SK-N-SH (cell line): ENCODE data around the gene MCC. TPM values are rescaled to one million over a fixed set of nuclear protein-coding genes. Genes with fewer than 3 reads are reported as not detected.

Source experiments
- CTCF ChIA-PET: fragments of 300-600, 350-600 bp; formaldehyde crosslinking; extraction: SDS; loops from one replicate; lab custom pipeline; 2021; lab: Yijun Ruan, JAX
- POLR2A ChIA-PET: fragments of 350-600 bp; sonication (Branson Sonifier 250); formaldehyde crosslinking; extraction: SDS; loops from one replicate; lab custom pipeline; 2020; ENCODE audit warnings: antibody characterized with exemption, inconsistent platforms; lab: Yijun Ruan, JAX
- DNase-seq: peaks from one replicate; pipeline ENCODE4 v3.0.0; 2012
- H2AFZ ChIP-seq: fragments of 200-600 bp; sonication (generic); 2 replicates; pipeline ENCODE4 v1.8.1; 2016; ENCODE audit warnings: antibody characterized with exemption, mild to moderate bottlenecking, low read depth
- H3F3A ChIP-seq: fragments of 200-600 bp; sonication (generic); replicated peaks from 2 replicates; pipeline ENCODE3; 2016; ENCODE audit warnings: antibody characterized with exemption, mild to moderate bottlenecking; ENCODE audit not compliant: insufficient read depth
- H3K27ac ChIP-seq, 2 experiments: fragments of 200-500 bp in 1 of 2; fragments of 200-600 bp in 1 of 2; sonication (Bioruptor generic) in 1 of 2; sonication (generic), shearing (Covaris generic) in 1 of 2; 2 replicates each; pipeline versions ENCODE4 v1.5.1 to v1.6.1; 2014 to 2016; ENCODE audit warnings: low read depth in 2 of 2, inconsistent platforms in 1 of 2, low read length in 1 of 2, mild to moderate bottlenecking in 1 of 2, mixed read lengths in 1 of 2
- H3K27me3 ChIP-seq: fragments of 200-600 bp; sonication (generic), shearing (Covaris generic); 2 replicates; pipeline ENCODE4 v1.6.1; 2016; ENCODE audit warnings: mixed run types; ENCODE audit not compliant: insufficient read depth
- H3K36me3 ChIP-seq, 2 experiments: fragments of 200-500 bp in 1 of 2; fragments of 200-600 bp in 1 of 2; sonication (Bioruptor generic) in 1 of 2; sonication (generic) in 1 of 2; replicated peaks in 1 of 2; 2 replicates each; pipeline versions ENCODE3 to v1.5.1; 2014 to 2016; ENCODE audit warnings: low read length in 1 of 2, mild to moderate bottlenecking in 1 of 2; ENCODE audit not compliant: insufficient read depth in 2 of 2, control insufficient read depth in 1 of 2
- H3K4me1 ChIP-seq, 2 experiments: fragments of 200-500 bp in 1 of 2; fragments of 200-600 bp in 1 of 2; sonication (Bioruptor generic) in 1 of 2; sonication (generic), shearing (Covaris generic) in 1 of 2; 2 replicates each; pipeline versions ENCODE4 v1.5.1 to v1.6.1; 2014 to 2016; ENCODE audit warnings: low read depth in 1 of 2, low read length in 1 of 2, mixed run types in 1 of 2; ENCODE audit not compliant: insufficient read depth in 2 of 2, control insufficient read depth in 1 of 2
- H3K4me2 ChIP-seq: fragments of 200-600 bp; sonication (generic), shearing (Covaris generic); 2 replicates; pipeline ENCODE4 v1.6.1; 2017; ENCODE audit warnings: mixed run types
- H3K4me3 ChIP-seq, 2 experiments: fragments of 200-500 bp in 1 of 2; fragments of 200-600 bp in 1 of 2; sonication (Bioruptor generic) in 1 of 2; sonication (generic), shearing (Covaris generic) in 1 of 2; 2 replicates each; pipeline versions ENCODE4 v1.5.1 to v1.8.1; 2014 to 2016; ENCODE audit warnings: low read depth in 2 of 2, inconsistent platforms in 1 of 2, low read length in 1 of 2, mild to moderate bottlenecking in 1 of 2, mixed read lengths in 1 of 2, moderate library complexity in 1 of 2
- H3K79me2 ChIP-seq: fragments of 200-600 bp; sonication (generic); 2 replicates; pipeline ENCODE4 v1.8.1; 2017; ENCODE audit warnings: mild to moderate bottlenecking; ENCODE audit not compliant: insufficient read depth
- H3K9ac ChIP-seq: fragments of 200-600 bp; sonication (generic); 2 replicates; pipeline ENCODE4 v1.6.1; 2017; ENCODE audit warnings: mixed run types
- H3K9me2 ChIP-seq: fragments of 200-600 bp; sonication (generic); 2 replicates; pipeline ENCODE4 v1.6.1; 2017; ENCODE audit warnings: mixed run types
- H3K9me3 ChIP-seq: fragments of 200-600 bp; sonication (generic); 2 replicates; pipeline ENCODE4 v1.6.1; 2017; ENCODE audit warnings: mixed run types, mild to moderate bottlenecking, moderate library complexity
- H4K20me1 ChIP-seq: fragments of 200-600 bp; sonication (generic); 2 replicates; pipeline ENCODE4 v1.6.1; 2017; ENCODE audit warnings: mild to moderate bottlenecking, mixed run types; ENCODE audit not compliant: insufficient read depth
- EZH2phosphoT487 ChIP-seq: fragments of 200-600 bp; sonication (generic); IDR thresholded peaks from 2 replicates; pipeline ENCODE4 v1.6.1; 2017; ENCODE audit warnings: low read depth, mixed run types, mild to moderate bottlenecking, antibody characterized with exemption, moderate library complexity, borderline replicate concordance
- FOSL2 ChIP-seq: IDR thresholded peaks from 2 replicates; pipeline ENCODE4 v1.4.0; 2012; ENCODE audit warnings: low read depth, mild to moderate bottlenecking, moderate library complexity, borderline replicate concordance
- FOXJ3 ChIP-seq: sonication (generic); formaldehyde crosslinking; IDR thresholded peaks from 2 replicates; pipeline ENCODE4 v1.5.1; 2020; ENCODE audit warnings: mild to moderate bottlenecking, missing genetic modification reagents
- GATA2 ChIP-seq: sonication (generic); formaldehyde crosslinking; IDR thresholded peaks from 2 replicates; pipeline ENCODE4 v1.5.0; 2020; ENCODE audit warnings: mild to moderate bottlenecking, missing genetic modification reagents
- JUND ChIP-seq: IDR thresholded peaks from 2 replicates; pipeline ENCODE4 v1.4.0; 2012
- MEF2A ChIP-seq: IDR thresholded peaks from 2 replicates; pipeline ENCODE4 v1.4.0; 2012; ENCODE audit warnings: low read depth, borderline replicate concordance
- MXI1 ChIP-seq: IDR thresholded peaks from 2 replicates; pipeline ENCODE4 v1.6.1; 2012; ENCODE audit warnings: mild to moderate bottlenecking, low read depth, low read length, improper control_type of control experiment
- NRF1 ChIP-seq: IDR thresholded peaks from 2 replicates; pipeline ENCODE4 v1.6.1; 2012; ENCODE audit warnings: low read depth, mild to moderate bottlenecking, low read length
- POLR2AphosphoS5 ChIP-seq: IDR thresholded peaks from 2 replicates; pipeline ENCODE4 v1.6.1; 2012; ENCODE audit warnings: low read depth, low read length
- RAD21 ChIP-seq: IDR thresholded peaks from 2 replicates; pipeline ENCODE4 v1.6.1; 2012; ENCODE audit warnings: mild to moderate bottlenecking, low read length
- SIN3A ChIP-seq: IDR thresholded peaks from 2 replicates; pipeline ENCODE4 v1.6.1; 2012; ENCODE audit warnings: low read depth, mild to moderate bottlenecking, low read length, moderate library complexity, borderline replicate concordance
- SMC3 ChIP-seq: IDR thresholded peaks from 2 replicates; pipeline ENCODE4 v1.6.1; 2012; ENCODE audit warnings: low read depth, low read length, improper control_type of control experiment
- TAF1 ChIP-seq: IDR thresholded peaks from 2 replicates; pipeline ENCODE4 v1.6.1; 2012; ENCODE audit warnings: low read depth, mild to moderate bottlenecking, low read length, moderate library complexity, borderline replicate concordance
- TCF12 ChIP-seq: IDR thresholded peaks from 2 replicates; pipeline ENCODE4 v1.4.0; 2012
- TEAD4 ChIP-seq: IDR thresholded peaks from 2 replicates; pipeline ENCODE4 v1.4.0; 2012; ENCODE audit warnings: mild to moderate bottlenecking, borderline replicate concordance; ENCODE audit not compliant: insufficient read depth
- WGBS: methylation state at CpG from one replicate; pipeline ENCODE4 v1.1.6; 2017; ENCODE audit warnings: low lambda C conversion rate; 5-methylcytosine and 5-hydroxymethylcytosine counted together
- polyA plus RNA-seq, 3 experiments: library from polyadenylated mRNA; depleted of rRNA; stranded (reverse); fragments of >200 nt; gene quantifications; 2 replicates each; pipeline ENCODE4 v1.2.3, GENCODE V29; 2012
- TF ChIP-seq, protein P1 (sequence below): IDR thresholded peaks from 2 replicates; pipeline ENCODE4; 2012
- TF ChIP-seq, protein P2 (sequence below): fragments of 200-600 bp; sonication (generic); IDR thresholded peaks from 2 replicates; pipeline ENCODE4 v1.6.1; 2017; ENCODE audit warnings: antibody characterized with exemption, mild to moderate bottlenecking, moderate library complexity

The MCC gene
- polyA plus RNA-seq, 1 of the 3 experiments (the other 2 are of a cell fraction), result 3.6 TPM

DNA sequence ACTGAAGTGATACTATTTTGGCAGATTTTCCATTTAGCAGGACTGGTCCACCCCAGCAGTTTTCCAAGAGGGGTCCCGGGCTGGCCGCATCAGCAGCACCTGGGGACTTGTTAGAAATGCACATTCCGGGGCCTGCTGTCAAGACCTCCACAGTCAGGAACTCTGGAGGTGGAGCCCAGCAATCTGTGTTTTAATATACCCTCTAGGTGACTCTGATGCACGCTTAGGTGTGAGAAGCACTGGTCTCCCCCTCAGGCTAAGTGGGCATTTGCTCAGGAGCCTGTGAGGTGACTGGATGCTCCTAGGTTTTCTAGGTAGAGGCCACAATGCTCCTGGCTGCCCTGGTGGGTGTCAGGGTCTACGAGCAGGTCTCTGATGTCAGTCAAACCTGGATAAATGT is 430.0 kb downstream of the MCC start:
- Histone ChIP-seq H3K9me2 (no peaks in the 10 kb centered on the region), H3K36me3 (no peaks in the 10 kb centered on the region), H3K4me1 (peaks cover 18 to 61% of the 10 kb centered on the region in 2 experiments), H3K27ac (peak overlapping the region in 1 of 2 experiments; percentile 98; a peak in 2 of 4 replicates), H3K9ac (no peak overlapping the region), H3K79me2 (no peaks in the 10 kb centered on the region), H3K4me2 (no peak overlapping the region), H3K4me3 (no peak overlapping the region), H2AFZ (no peak overlapping the region), H3F3A (no peaks in the 10 kb centered on the region), H3K27me3 (no peaks in the 10 kb centered on the region)
- 100% methylated on average over 2 of the region's 5 CpGs for WGBS
- TF ChIP-seq SMC3, result no peak
- TF ChIP-seq, protein P1, sequence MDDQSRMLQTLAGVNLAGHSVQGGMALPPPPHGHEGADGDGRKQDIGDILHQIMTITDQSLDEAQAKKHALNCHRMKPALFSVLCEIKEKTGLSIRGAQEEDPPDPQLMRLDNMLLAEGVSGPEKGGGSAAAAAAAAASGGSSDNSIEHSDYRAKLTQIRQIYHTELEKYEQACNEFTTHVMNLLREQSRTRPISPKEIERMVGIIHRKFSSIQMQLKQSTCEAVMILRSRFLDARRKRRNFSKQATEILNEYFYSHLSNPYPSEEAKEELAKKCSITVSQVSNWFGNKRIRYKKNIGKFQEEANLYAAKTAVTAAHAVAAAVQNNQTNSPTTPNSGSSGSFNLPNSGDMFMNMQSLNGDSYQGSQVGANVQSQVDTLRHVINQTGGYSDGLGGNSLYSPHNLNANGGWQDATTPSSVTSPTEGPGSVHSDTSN, result no peak
- no peak for TF ChIP-seq TEAD4
- TF ChIP-seq MXI1, result no peak
- no peak for TF ChIP-seq MEF2A
- TF ChIP-seq FOXJ3, result no peak
- no peak for TF ChIP-seq NRF1
- no peak for TF ChIP-seq JUND
- no peak for TF ChIP-seq GATA2 (CRISPR knock-in tag)
- no peak for TF ChIP-seq TCF12
- TF ChIP-seq SIN3A, result no peak
- TF ChIP-seq, all 33 proteins: peak for 0
- Histone ChIP-seq H3K9me3 (no peaks in the 10 kb centered on the region), H4K20me1 (no peaks in the 10 kb centered on the region)
- ChIA-PET CTCF (interaction anchor here (1.0 to 2.1 kb wide), 9 partner anchors 14 to 554 kb away, joined by 3 to 6 read pairs (median 3); no protein-coding TSS in a partner anchor), POLR2A (interaction anchor here (1.1 to 1.9 kb wide), 2 partner anchors 30 to 61 kb away, joined by 3 to 11 read pairs; no protein-coding TSS in a partner anchor)
- DNase-seq, result no peak

GRCh38 chr5:113057557-113057984 is 430.7 kb downstream of the MCC start:
- WGBS, result 88% methylated on average over 11 of the region's 14 CpGs
- peak; percentile 43; the same call in 1 of the 2 replicates for TF ChIP-seq RAD21
- TF ChIP-seq FOSL2, result no peak
- TF ChIP-seq EZH2phosphoT487, result no peak
- no peak for TF ChIP-seq POLR2AphosphoS5
- no peak for TF ChIP-seq MEF2A
- peak; percentile 31; the same call in 1 of the 2 replicates for TF ChIP-seq SMC3
- TF ChIP-seq TAF1, result no peak
- TF ChIP-seq, protein P2, sequence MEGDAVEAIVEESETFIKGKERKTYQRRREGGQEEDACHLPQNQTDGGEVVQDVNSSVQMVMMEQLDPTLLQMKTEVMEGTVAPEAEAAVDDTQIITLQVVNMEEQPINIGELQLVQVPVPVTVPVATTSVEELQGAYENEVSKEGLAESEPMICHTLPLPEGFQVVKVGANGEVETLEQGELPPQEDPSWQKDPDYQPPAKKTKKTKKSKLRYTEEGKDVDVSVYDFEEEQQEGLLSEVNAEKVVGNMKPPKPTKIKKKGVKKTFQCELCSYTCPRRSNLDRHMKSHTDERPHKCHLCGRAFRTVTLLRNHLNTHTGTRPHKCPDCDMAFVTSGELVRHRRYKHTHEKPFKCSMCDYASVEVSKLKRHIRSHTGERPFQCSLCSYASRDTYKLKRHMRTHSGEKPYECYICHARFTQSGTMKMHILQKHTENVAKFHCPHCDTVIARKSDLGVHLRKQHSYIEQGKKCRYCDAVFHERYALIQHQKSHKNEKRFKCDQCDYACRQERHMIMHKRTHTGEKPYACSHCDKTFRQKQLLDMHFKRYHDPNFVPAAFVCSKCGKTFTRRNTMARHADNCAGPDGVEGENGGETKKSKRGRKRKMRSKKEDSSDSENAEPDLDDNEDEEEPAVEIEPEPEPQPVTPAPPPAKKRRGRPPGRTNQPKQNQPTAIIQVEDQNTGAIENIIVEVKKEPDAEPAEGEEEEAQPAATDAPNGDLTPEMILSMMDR, result no peak
- TF ChIP-seq TCF12, result no peak
- Histone ChIP-seq H3K36me3 (no peaks in the 10 kb centered on the region), H3K9me2 (no peaks in the 10 kb centered on the region), H3K4me2 (no peak overlapping the region), H3K4me1 (peaks cover 20 to 57% of the 10 kb centered on the region in 2 experiments), H3K9ac (no peak overlapping the region), H3F3A (no peaks in the 10 kb centered on the region), H3K9me3 (no peaks in the 10 kb centered on the region), H3K27ac (peak overlapping the region in 1 of 2 experiments; percentile 98; a peak in 2 of 4 replicates), H2AFZ (no peak overlapping the region), H4K20me1 (no peaks in the 10 kb centered on the region), H3K79me2 (no peaks in the 10 kb centered on the region), H3K27me3 (no peaks in the 10 kb centered on the region), H3K4me3 (no peak overlapping the region)
- CTCF ChIA-PET, result interaction anchor here (0.8 to 2.9 kb wide), 19 partner anchors 12 to 319 kb away, joined by 3 to 12 read pairs (median 3); no protein-coding TSS in a partner anchor
- peak; percentile 40 for DNase-seq
- POLR2A ChIA-PET, result interaction anchor here (1.3 kb wide), 1 partner anchor 237 kb away, joined by 4 read pairs; no protein-coding TSS in a partner anchor
